SK-N-SH (cell line): ENCODE data around the gene PDE2A. TPM values are rescaled to one million over a fixed set of nuclear protein-coding genes. Genes with fewer than 3 reads are reported as not detected.

Experiments
- CTCF ChIA-PET: fragments of 300-600, 350-600 bp; formaldehyde crosslinking; extraction: SDS; loops from one replicate; lab custom pipeline; 2021; lab: Yijun Ruan, JAX
- POLR2A ChIA-PET: fragments of 350-600 bp; sonication (Branson Sonifier 250); formaldehyde crosslinking; extraction: SDS; loops from one replicate; lab custom pipeline; 2020; ENCODE audit warnings: antibody characterized with exemption, inconsistent platforms; lab: Yijun Ruan, JAX
- DNase-seq: peaks from one replicate; pipeline ENCODE4 v3.0.0; 2012
- H2AFZ ChIP-seq: fragments of 200-600 bp; sonication (generic); 2 replicates; pipeline ENCODE4 v1.8.1; 2016; ENCODE audit warnings: antibody characterized with exemption, mild to moderate bottlenecking, low read depth
- H3F3A ChIP-seq: fragments of 200-600 bp; sonication (generic); replicated peaks from 2 replicates; pipeline ENCODE3; 2016; ENCODE audit warnings: antibody characterized with exemption, mild to moderate bottlenecking; ENCODE audit not compliant: insufficient read depth
- H3K27ac ChIP-seq, 2 experiments: fragments of 200-500 bp in 1 of 2; fragments of 200-600 bp in 1 of 2; sonication (Bioruptor generic) in 1 of 2; sonication (generic), shearing (Covaris generic) in 1 of 2; 2 replicates each; pipeline versions ENCODE4 v1.5.1 to v1.6.1; 2014 to 2016; ENCODE audit warnings: low read depth in 2 of 2, inconsistent platforms in 1 of 2, low read length in 1 of 2, mild to moderate bottlenecking in 1 of 2, mixed read lengths in 1 of 2
- H3K27me3 ChIP-seq: fragments of 200-600 bp; sonication (generic), shearing (Covaris generic); 2 replicates; pipeline ENCODE4 v1.6.1; 2016; ENCODE audit warnings: mixed run types; ENCODE audit not compliant: insufficient read depth
- H3K36me3 ChIP-seq, 2 experiments: fragments of 200-500 bp in 1 of 2; fragments of 200-600 bp in 1 of 2; sonication (Bioruptor generic) in 1 of 2; sonication (generic) in 1 of 2; replicated peaks in 1 of 2; 2 replicates each; pipeline versions ENCODE3 to v1.5.1; 2014 to 2016; ENCODE audit warnings: low read length in 1 of 2, mild to moderate bottlenecking in 1 of 2; ENCODE audit not compliant: insufficient read depth in 2 of 2, control insufficient read depth in 1 of 2
- H3K4me1 ChIP-seq, 2 experiments: fragments of 200-500 bp in 1 of 2; fragments of 200-600 bp in 1 of 2; sonication (Bioruptor generic) in 1 of 2; sonication (generic), shearing (Covaris generic) in 1 of 2; 2 replicates each; pipeline versions ENCODE4 v1.5.1 to v1.6.1; 2014 to 2016; ENCODE audit warnings: low read depth in 1 of 2, low read length in 1 of 2, mixed run types in 1 of 2; ENCODE audit not compliant: insufficient read depth in 2 of 2, control insufficient read depth in 1 of 2
- H3K4me2 ChIP-seq: fragments of 200-600 bp; sonication (generic), shearing (Covaris generic); 2 replicates; pipeline ENCODE4 v1.6.1; 2017; ENCODE audit warnings: mixed run types
- H3K4me3 ChIP-seq, 2 experiments: fragments of 200-500 bp in 1 of 2; fragments of 200-600 bp in 1 of 2; sonication (Bioruptor generic) in 1 of 2; sonication (generic), shearing (Covaris generic) in 1 of 2; 2 replicates each; pipeline versions ENCODE4 v1.5.1 to v1.8.1; 2014 to 2016; ENCODE audit warnings: low read depth in 2 of 2, inconsistent platforms in 1 of 2, low read length in 1 of 2, mild to moderate bottlenecking in 1 of 2, mixed read lengths in 1 of 2, moderate library complexity in 1 of 2
- H3K79me2 ChIP-seq: fragments of 200-600 bp; sonication (generic); 2 replicates; pipeline ENCODE4 v1.8.1; 2017; ENCODE audit warnings: mild to moderate bottlenecking; ENCODE audit not compliant: insufficient read depth
- H3K9ac ChIP-seq: fragments of 200-600 bp; sonication (generic); 2 replicates; pipeline ENCODE4 v1.6.1; 2017; ENCODE audit warnings: mixed run types
- H3K9me2 ChIP-seq: fragments of 200-600 bp; sonication (generic); 2 replicates; pipeline ENCODE4 v1.6.1; 2017; ENCODE audit warnings: mixed run types
- H3K9me3 ChIP-seq: fragments of 200-600 bp; sonication (generic); 2 replicates; pipeline ENCODE4 v1.6.1; 2017; ENCODE audit warnings: mixed run types, mild to moderate bottlenecking, moderate library complexity
- H4K20me1 ChIP-seq: fragments of 200-600 bp; sonication (generic); 2 replicates; pipeline ENCODE4 v1.6.1; 2017; ENCODE audit warnings: mild to moderate bottlenecking, mixed run types; ENCODE audit not compliant: insufficient read depth
- ELF1 ChIP-seq: IDR thresholded peaks from 2 replicates; pipeline ENCODE4 v1.4.0; 2012
- GABPA ChIP-seq: IDR thresholded peaks from 2 replicates; pipeline ENCODE4 v1.4.0; 2012; ENCODE audit warnings: low read depth, mild to moderate bottlenecking
- JUND ChIP-seq: IDR thresholded peaks from 2 replicates; pipeline ENCODE4 v1.4.0; 2012
- MXI1 ChIP-seq: IDR thresholded peaks from 2 replicates; pipeline ENCODE4 v1.6.1; 2012; ENCODE audit warnings: mild to moderate bottlenecking, low read depth, low read length, improper control_type of control experiment
- NFIC ChIP-seq: IDR thresholded peaks from 2 replicates; pipeline ENCODE4 v1.4.0; 2012; ENCODE audit warnings: borderline replicate concordance
- NRF1 ChIP-seq: IDR thresholded peaks from 2 replicates; pipeline ENCODE4 v1.6.1; 2012; ENCODE audit warnings: low read depth, mild to moderate bottlenecking, low read length
- RFX5 ChIP-seq: IDR thresholded peaks from 2 replicates; pipeline ENCODE4 v1.6.1; 2012; ENCODE audit warnings: mild to moderate bottlenecking, improper control_type of control experiment, low read length
- RXRA ChIP-seq: IDR thresholded peaks from 2 replicates; pipeline ENCODE4 v1.4.0; 2012; ENCODE audit warnings: low read depth, mild to moderate bottlenecking, borderline replicate concordance
- SMC3 ChIP-seq: IDR thresholded peaks from 2 replicates; pipeline ENCODE4 v1.6.1; 2012; ENCODE audit warnings: low read depth, low read length, improper control_type of control experiment
- YY1 ChIP-seq: IDR thresholded peaks from 2 replicates; pipeline ENCODE4 v1.4.0; 2012; ENCODE audit warnings: low read depth, mild to moderate bottlenecking
- WGBS: methylation state at CpG from one replicate; pipeline ENCODE4 v1.1.6; 2017; ENCODE audit warnings: low lambda C conversion rate; 5-methylcytosine and 5-hydroxymethylcytosine counted together
- polyA plus RNA-seq, 3 experiments: library from polyadenylated mRNA; depleted of rRNA; stranded (reverse); fragments of >200 nt; gene quantifications; 2 replicates each; pipeline ENCODE4 v1.2.3, GENCODE V29; 2012
- TF ChIP-seq, protein P1 (sequence below): IDR thresholded peaks from 2 replicates; pipeline ENCODE4 v1.4.0; 2012; ENCODE audit warnings: low read depth, borderline replicate concordance
- TF ChIP-seq, protein P2 (sequence below): fragments of 200-600 bp; sonication (generic); IDR thresholded peaks from 2 replicates; pipeline ENCODE4 v1.6.1; 2017; ENCODE audit warnings: antibody characterized with exemption, mild to moderate bottlenecking, moderate library complexity

The PDE2A gene
- polyA plus RNA-seq, 1 of the 3 experiments (the other 2 are of a cell fraction) = 0.43 TPM

DNA sequence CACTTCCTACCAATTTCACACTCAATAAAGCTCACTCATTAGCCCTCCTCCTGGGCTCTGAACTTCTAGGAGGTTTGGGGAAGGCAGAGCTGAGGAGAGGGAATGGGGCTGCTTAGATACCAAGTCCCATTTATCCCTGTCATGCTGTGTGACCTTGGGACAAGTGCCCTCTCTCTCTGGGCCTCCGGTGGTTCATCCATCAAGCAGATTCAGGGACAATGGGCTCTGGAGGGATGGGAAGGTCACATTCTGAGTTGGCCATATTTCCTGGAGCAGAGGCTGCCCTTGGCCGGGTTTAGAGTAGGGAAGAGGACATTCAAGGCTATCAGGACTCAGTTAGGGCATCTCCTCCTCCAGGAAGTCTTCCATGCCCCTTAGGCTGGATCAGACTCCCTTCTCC, 66.7 kb downstream of the PDE2A start:
- no peak for DNase-seq
- Histone ChIP-seq H2AFZ (no peak overlapping the region), H4K20me1 (no peaks in the 10 kb centered on the region), H3K27me3 (peaks cover 17% of the 10 kb centered on the region; the same call in 1 of the 2 replicates), H3F3A (no peaks in the 10 kb centered on the region), H3K9me2 (no peaks in the 10 kb centered on the region), H3K27ac (no peak overlapping the region), H3K9ac (no peak overlapping the region)
- no peak for TF ChIP-seq YY1
- TF ChIP-seq, all 33 proteins: peak for 0
- ChIA-PET POLR2A (no interaction called here), CTCF (interaction anchor here (0.8 to 12.6 kb wide), 7 partner anchors 8 to 75 kb away, joined by 3 to 276 read pairs (median 33); no protein-coding TSS in a partner anchor)
- peaks cover 0 to 12% of the 10 kb centered on the region in 2 experiments; a peak in 1 of 4 replicates for H3K4me1 ChIP-seq
- 33% methylated on average over 2 of the region's 2 CpGs for WGBS
- H3K4me2 ChIP-seq = no peak overlapping the region
- H3K79me2 ChIP-seq = no peaks in the 10 kb centered on the region
- H3K4me3 ChIP-seq = no peak overlapping the region
- no peaks in the 10 kb centered on the region for H3K9me3 ChIP-seq
- no peaks in the 10 kb centered on the region for H3K36me3 ChIP-seq

DNA sequence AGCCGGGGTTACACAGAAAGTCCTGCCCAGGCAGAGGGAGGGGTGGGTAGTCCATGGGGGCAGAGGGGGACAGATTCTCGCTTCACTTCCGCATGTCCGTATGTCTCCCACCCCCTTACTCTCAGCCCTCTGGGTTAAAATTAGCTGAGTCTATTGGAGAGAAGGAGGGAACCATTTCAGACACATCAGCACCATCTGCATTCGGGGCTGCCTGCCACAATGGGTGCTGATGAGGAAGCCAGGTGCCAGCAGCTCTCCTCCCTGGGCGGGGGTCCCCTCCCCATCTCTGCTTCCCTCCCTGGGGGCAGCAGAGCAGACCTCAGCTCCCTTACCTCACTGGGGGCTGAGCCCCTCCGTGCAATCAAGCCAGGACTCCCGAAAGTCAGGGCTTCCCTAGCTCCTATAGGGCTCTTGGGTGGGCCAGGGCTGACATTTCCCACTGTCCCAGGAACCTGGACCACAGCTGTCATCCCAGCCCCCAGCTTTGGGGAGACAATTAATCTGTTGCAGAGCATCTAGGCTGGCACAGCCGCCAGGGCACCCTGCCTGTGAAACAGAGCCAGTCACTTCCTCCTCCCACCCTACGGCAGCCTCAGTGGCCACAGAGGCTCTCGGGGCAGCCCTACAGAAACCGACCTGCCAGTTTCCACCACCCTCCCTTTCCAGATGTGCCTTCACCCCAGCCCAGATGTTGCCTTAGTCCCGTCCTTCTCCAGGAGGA, 67.3 kb downstream of the PDE2A start:
- Histone ChIP-seq H3K9me3 (no peaks in the 10 kb centered on the region), H3K9ac (no peak overlapping the region), H3F3A (no peaks in the 10 kb centered on the region), H2AFZ (no peak overlapping the region), H3K9me2 (no peaks in the 10 kb centered on the region), H3K79me2 (no peaks in the 10 kb centered on the region), H4K20me1 (no peaks in the 10 kb centered on the region), H3K27me3 (peaks cover 17% of the 10 kb centered on the region; the same call in 1 of the 2 replicates), H3K27ac (no peak overlapping the region), H3K4me2 (no peak overlapping the region), H3K4me1 (peaks cover 0 to 15% of the 10 kb centered on the region in 2 experiments; a peak in 1 of 4 replicates), H3K36me3 (no peaks in the 10 kb centered on the region), H3K4me3 (no peak overlapping the region)
- ChIA-PET POLR2A (interaction anchor here (0.5 to 0.6 kb wide), 2 partner anchors 22 to 77 kb away, joined by 3 read pairs; no protein-coding TSS in a partner anchor), CTCF (interaction anchor here (1.2 to 12.6 kb wide), 7 partner anchors 8 to 173 kb away, joined by 3 to 276 read pairs (median 33); partner anchors contain the start of gene CLPB)
- no peak for DNase-seq
- 60% methylated on average over 8 of the region's 13 CpGs for WGBS
- TF ChIP-seq SMC3 (no peak), RXRA (no peak), NFIC (no peak), GABPA (no peak), ELF1 (no peak), JUND (no peak), MXI1 (no peak), RFX5 (no peak), NRF1 (no peak)
- TF ChIP-seq, protein P1, sequence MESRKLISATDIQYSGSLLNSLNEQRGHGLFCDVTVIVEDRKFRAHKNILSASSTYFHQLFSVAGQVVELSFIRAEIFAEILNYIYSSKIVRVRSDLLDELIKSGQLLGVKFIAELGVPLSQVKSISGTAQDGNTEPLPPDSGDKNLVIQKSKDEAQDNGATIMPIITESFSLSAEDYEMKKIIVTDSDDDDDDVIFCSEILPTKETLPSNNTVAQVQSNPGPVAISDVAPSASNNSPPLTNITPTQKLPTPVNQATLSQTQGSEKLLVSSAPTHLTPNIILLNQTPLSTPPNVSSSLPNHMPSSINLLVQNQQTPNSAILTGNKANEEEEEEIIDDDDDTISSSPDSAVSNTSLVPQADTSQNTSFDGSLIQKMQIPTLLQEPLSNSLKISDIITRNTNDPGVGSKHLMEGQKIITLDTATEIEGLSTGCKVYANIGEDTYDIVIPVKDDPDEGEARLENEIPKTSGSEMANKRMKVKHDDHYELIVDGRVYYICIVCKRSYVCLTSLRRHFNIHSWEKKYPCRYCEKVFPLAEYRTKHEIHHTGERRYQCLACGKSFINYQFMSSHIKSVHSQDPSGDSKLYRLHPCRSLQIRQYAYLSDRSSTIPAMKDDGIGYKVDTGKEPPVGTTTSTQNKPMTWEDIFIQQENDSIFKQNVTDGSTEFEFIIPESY = no peak
- TF ChIP-seq, protein P2, sequence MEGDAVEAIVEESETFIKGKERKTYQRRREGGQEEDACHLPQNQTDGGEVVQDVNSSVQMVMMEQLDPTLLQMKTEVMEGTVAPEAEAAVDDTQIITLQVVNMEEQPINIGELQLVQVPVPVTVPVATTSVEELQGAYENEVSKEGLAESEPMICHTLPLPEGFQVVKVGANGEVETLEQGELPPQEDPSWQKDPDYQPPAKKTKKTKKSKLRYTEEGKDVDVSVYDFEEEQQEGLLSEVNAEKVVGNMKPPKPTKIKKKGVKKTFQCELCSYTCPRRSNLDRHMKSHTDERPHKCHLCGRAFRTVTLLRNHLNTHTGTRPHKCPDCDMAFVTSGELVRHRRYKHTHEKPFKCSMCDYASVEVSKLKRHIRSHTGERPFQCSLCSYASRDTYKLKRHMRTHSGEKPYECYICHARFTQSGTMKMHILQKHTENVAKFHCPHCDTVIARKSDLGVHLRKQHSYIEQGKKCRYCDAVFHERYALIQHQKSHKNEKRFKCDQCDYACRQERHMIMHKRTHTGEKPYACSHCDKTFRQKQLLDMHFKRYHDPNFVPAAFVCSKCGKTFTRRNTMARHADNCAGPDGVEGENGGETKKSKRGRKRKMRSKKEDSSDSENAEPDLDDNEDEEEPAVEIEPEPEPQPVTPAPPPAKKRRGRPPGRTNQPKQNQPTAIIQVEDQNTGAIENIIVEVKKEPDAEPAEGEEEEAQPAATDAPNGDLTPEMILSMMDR = no peak
